Astrocyte of the cerebellum (primary cell): ENCODE data around the gene ZNF319.

Experiments used
- DNase-seq: peaks from one replicate; pipeline ENCODE4 v3.0.0-alpha.2; 2011; ENCODE audit warnings: low read depth
- H3K4me3 ChIP-seq: 2 replicates; pipeline ENCODE4 v1.5.1; 2011; ENCODE audit warnings: mild to moderate bottlenecking, low read depth, low read length, moderate library complexity
- CTCF ChIP-seq: IDR thresholded peaks from 2 replicates; pipeline ENCODE4 v1.5.1; 2012; ENCODE audit warnings: low read length, low read depth, moderate library complexity, mild to moderate bottlenecking; ENCODE audit errors: missing control alignments
- in situ Hi-C: cut with HindIII; loops from 2 replicates; pipeline ENCODE4 v1.10.0; 2017; ENCODE audit warnings: low sequenced_read_pairs

The ZNF319 gene

GRCh38 chr16:58020628-58021521 lies 20.4 kb upstream of the ZNF319 start:
- peak; percentile 23 for DNase-seq
- H3K4me3 ChIP-seq, result no peak overlapping the region
- in situ Hi-C loops, result no loop called here
- TF ChIP-seq CTCF, result peak; percentile 77

GRCh38 chr16:58019866-58020538 lies 19.5 kb upstream of the ZNF319 start:
- in situ Hi-C loops, result no loop called here
- DNase-seq, result no peak
- no peak overlapping the region for H3K4me3 ChIP-seq
- no peak for TF ChIP-seq CTCF

GRCh38 chr16:58018803-58019202 lies 18.3 kb upstream of the ZNF319 start:
- H3K4me3 ChIP-seq, result no peak overlapping the region
- no peak for DNase-seq
- no peak for TF ChIP-seq CTCF
- in situ Hi-C loops, result no loop called here

- H3K4me3 ChIP-seq, result no peak overlapping the region
- no peak for TF ChIP-seq CTCF
- in situ Hi-C loops, result no loop called here
- DNase-seq, result no peak
Measured at GRCh38 chr16:58016840-58017446, 16.5 kb upstream of the ZNF319 start.

- in situ Hi-C loops, result no loop called here
Measured at GRCh38 chr16:58013201-58013956, 12.9 kb upstream of the ZNF319 start.

More at GRCh38 chr16:58013201-58013956, 12.9 kb upstream of the ZNF319 start:
- no peak overlapping the region for H3K4me3 ChIP-seq
- no peak for TF ChIP-seq CTCF
- DNase-seq, result no peak
